Mesenteric fat pad (tissue), 1 donor: ENCODE data around the gene CDKN1C. TPM values are rescaled to one million over a fixed set of nuclear protein-coding genes. Genes with fewer than 3 reads are reported as not detected.

Source experiments
- DNase-seq: peaks from one replicate; pipeline ENCODE4 v3.0.0-alpha.2; 2020; ENCODE audit warnings: low spot score
- long read RNA-seq: library from polyadenylated mRNA; unstranded; transcript quantifications from one replicate; pipeline ENCODE4 v2.0.0, GENCODE V29; 2020
- total RNA-seq: library from RNA; stranded (reverse); fragmentation: NEBNext Ultra II Directional; extraction: Animal tissue kit (Norgen Biotek cat#: 25700); gene quantifications from one replicate; pipeline ENCODE4 v1.2.1, GENCODE V29; 2021
- donor health status: DM: yes; HTN: yes; CAD: no.

Gene CDKN1C
- 252 TPM for total RNA-seq
- long read RNA-seq, transcript CDKN1C-205 (2 exons, 944 nt): minor isoform, 6 of 27 reads
- long read RNA-seq, transcript CDKN1C-201 (4 exons, 1,193 nt): major isoform, 11 of 27 reads
- long read RNA-seq, partial matches to known transcripts: 4 of 27 reads
- long read RNA-seq, other reads (novel, unspliced or antisense): 3 of 27 reads

DNA sequence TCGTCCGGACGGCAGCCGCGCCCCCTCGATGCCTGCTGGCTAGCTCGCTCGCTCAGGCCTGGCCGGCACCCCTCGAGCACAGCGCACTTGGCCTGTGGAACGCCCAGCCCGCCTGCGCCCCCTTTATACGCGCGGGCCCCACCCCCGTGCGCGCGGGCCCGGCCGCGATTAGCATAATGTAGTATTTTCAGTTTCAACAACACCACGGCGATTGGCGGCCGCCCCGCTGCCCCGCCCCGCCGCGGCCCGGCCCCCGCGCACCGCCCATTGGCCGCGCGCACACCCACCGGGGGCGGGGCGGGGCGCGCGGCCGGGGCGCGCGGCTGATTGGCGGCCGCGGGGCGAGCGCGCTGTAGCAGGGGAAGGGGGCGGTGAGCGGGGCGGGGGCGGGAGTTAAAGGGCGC, at the start of gene CDKN1C:
TSS of gene CDKN1C (minus strand) at position 98 of the 404 bp plus-strand sequence. CDS start 319 bp downstream, outside the sequence.
- peak; percentile 95 for DNase-seq

- no peak for DNase-seq
Measured at GRCh38 chr11:2934611-2935239, 49.1 kb upstream of the CDKN1C start.

- DNase-seq: no peak
Measured at GRCh38 chr11:2934021-2934550, 48.5 kb upstream of the CDKN1C start.

DNA sequence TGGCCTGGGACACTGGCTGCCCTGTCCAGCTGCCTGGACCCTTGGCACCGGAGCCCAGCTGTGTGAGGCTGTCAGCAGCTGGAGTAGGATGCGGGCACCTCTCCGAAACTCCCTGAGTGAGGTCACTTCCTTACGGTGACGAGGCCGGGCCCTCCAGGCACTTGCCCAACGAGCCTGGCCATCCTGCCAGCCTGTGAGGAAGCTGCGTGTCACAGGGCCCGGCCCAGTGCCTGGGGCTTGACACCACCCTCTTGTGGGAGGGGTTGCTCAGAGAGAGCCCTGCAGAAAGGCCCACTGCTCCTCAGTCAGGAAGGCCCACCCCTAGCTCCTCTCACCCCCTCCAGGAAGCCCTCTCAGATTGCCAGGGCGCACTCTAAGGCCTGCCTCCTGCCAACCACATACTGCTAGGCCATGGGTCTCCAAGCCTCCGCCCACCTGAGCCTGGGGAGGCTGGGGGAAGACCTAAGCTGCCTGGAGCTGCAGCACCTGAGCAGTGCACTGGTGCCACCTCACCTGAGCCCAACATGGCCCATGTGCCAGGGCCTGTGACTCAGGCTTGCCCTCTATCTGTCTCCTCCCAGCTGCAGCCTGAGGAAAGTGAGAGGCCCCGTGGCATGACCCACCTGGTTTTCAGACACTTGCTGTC, 47.9 kb upstream of the CDKN1C start:
- no peak for DNase-seq

- DNase-seq: no peak
Measured at GRCh38 chr11:2932850-2933251, 47.3 kb upstream of the CDKN1C start.

GRCh38 chr11:2931771-2932738, 46.5 kb upstream of the CDKN1C start:
- DNase-seq: no peak

DNA sequence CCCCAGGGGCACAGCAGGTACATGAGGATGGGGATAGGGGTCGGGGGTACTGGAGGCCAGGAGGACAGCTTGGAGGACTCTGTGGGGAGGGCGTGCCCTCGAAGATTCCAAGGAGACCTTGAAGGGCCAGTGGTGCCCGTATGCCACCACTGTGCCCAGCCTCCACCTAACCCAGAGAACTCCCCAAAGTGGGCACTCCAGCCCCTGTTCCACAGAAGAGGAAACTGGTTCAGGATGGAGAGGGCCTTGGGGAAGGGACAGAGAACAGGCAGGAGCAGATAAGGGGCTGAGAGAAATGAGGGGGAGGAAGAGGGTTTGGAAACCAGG, 45.8 kb upstream of the CDKN1C start:
- DNase-seq: no peak

GRCh38 chr11:2930704-2931419, 45.3 kb upstream of the CDKN1C start:
- DNase-seq: no peak

DNA sequence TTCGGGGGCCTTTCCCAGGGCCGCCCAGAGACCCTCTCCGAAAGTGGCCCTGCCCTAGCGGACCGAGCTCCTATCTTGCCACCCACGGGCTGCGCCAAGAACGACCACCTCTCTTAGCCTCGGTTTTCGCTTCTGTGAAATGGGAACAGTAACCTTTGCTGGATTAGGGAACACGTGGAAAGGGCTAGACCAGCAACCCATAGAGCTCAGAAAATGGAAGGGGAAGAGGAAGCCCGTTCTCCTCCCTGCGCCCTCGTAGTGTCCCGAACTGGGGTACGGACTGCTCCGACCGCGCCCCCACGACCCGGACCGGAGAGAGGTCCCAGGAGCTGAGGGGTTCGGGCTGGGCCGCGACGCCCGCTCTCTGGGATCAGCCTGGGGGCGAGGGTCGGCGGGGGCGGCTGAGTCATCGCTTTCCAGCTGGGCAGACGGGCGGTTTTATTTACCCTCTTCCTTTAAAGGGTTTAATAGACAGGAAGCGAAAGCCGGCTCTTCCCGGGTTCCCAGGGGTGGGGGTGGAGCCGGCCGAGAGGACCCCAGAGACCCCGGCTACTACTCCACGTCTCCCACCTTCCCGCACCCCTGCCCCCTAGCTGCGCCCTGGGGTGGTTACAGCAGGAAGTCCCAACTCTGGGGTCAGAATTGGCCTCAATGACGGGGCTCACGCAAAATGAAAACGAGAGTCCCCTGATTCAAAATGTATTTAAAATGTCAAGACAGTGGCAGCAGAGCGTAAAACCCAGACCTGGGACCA, 44.6 kb upstream of the CDKN1C start:
- no peak for DNase-seq

GRCh38 chr11:2929531-2929949, 44.0 kb upstream of the CDKN1C start:
- DNase-seq: no peak

DNA sequence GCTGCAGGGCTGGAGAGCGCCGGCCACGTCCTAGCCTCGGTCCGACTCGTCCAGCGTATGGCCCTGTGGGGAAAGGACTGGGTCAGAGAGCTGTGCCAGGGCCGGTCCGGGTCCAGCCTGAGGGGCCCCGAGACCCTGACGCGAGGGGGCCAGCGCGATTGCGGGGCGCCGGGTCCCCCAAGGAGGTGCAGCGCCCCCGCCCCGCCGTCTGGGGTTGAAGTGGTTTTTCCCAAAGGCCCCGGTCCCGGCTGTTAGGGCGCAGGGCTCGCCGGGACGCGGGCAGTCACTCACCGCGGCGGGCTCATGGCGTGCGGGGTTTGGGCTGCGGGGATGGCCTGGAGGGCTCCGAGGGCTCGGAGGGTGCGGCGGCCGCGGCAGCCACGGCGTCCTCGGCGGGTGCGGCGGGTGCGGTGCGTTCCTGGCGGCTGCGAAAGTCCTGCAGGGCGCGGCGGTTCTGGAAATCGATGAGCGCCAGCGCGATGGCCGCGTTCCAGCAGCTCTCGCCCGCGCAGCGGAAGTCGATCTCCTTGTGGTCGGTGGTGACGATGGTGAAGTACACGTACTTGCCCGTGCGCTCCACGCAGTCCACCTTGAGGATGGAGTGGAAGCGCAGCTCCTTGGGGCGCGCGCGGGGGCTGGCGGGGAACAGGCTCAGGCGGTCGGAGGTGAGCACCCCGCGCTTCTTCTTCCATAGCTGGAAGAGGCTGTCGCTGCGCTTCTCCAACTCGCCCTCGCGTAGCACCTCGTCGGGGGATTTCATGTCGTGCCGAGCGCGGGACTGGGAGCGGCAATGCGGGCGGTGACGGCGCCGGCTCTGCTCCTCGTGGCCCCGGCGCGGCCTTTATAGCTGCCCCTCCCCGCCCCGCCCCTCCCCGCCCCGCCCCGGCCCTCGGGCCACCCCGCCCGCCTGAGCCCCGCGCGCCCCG, 43.3 kb upstream of the CDKN1C start, which contains the start of gene PHLDA2:
TSS of gene PHLDA2 (minus strand) at position 816 of the 926 bp plus-strand sequence. CDS start at position 760, 56 bp downstream.
- DNase-seq: no peak

DNA sequence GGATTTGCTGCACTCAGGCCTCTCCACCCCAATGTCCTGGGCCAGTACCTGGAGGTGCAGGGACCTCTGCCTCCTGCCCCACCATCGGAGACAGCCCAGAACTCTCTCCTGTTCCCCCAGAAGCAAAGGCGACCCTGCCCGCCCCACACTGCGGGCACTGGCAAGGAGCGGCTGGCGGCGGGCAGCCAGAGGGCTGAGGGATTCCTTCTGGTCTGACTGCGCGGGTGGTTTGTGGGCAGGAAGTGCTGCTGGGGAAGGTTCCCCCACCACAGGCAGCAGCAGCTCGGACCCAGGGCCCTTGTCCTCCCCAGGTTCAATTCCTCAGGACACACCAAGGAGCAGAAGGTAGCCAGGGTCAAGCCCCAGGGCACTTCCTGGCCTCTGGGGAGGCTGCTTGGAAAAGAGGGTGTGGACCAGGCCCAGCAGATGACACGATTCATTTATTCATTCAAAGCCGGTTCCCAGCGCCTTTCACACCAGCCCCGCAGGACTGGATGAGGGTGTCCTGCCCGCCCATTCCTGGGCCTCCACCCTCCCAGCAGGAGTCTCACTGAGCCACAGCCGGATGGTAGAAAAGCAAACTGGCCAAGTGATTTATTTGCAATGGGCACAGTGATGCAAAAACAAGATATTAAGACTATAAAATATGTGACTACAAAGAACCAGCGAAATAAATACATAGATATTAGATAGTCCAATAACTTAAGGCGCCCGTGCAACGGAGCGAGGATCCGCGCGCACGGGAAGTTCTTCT, 42.5 kb upstream of the CDKN1C start:
- no peak for DNase-seq

DNA sequence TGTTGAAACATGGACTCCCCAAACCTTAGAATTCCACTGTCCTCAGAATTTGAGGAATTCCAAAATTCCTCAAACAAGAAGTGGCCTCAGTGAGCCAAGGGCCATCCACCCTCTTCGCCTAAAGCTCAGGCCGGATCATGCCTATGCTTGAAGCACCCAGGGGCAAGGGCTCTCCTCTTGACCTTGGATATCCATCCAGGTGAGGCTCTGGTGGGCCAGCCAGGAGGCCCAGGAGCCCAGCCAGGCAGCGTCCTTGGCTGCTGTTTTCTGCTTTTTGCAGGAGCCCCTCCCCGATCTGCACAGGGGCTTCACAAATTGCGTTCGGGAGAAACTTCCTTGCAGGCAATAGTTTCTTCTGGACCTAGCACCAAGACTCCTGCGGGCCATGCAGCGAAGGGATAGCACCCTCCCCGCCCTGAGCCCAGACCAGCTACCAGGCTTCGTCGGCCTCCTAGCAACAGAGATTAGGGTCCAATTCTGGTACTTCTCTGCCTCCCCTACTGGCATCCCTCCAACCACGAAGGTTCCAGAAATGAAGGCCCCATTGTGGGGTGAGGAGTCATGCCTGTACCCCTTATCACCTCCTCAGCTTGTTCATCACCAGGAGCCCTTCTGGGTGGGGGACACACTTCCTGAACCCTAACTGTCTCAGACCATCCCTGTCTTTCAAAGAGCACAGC, 41.7 kb upstream of the CDKN1C start:
- no peak for DNase-seq

DNA sequence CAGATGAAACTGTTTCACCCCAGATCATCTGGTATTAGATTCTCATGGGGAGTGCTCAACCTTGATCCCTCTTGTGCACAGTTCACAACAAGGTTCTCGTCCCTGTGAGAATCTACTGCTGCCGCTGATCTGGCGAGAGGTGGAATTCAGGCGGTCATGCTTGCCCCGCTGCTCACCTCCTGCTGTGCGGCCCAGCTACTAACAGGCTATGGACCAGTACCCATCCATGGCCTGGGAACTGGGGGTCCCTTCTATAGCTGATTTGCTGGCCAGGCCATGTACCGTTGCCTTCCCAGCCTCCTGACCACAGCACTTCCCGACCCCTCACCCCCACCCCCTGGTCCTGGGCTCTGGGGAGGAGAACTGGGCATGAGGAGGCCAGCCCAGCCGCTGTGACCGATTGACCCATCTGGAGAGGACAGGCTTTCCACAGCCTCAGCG, 41.1 kb upstream of the CDKN1C start:
- no peak for DNase-seq

GRCh38 chr11:2924821-2925675, 39.5 kb upstream of the CDKN1C start:
- no peak for DNase-seq

GRCh38 chr11:2924381-2924780, 38.8 kb upstream of the CDKN1C start:
- DNase-seq: no peak
